Neural progenitor cell (in vitro differentiated cells): ENCODE data around the gene TXNDC11. TPM values are rescaled to one million over a fixed set of nuclear protein-coding genes. Genes with fewer than 3 reads are reported as not detected.
A peak's percentile ranks its signal among the peaks of the same experiment; 100 is the strongest.

ENCODE experiments used
- DNase-seq: peaks from one replicate; pipeline ENCODE4 v3.0.0-alpha.2; 2016; ENCODE audit warnings: low spot score
- H2AFZ ChIP-seq: fragments of 200-600 bp; sonication (generic); replicated peaks from 2 replicates; pipeline ENCODE4 v1.6.1; 2016; ENCODE audit warnings: antibody characterized with exemption
- H3F3A ChIP-seq: fragments of 200-600 bp; sonication (generic); 2 replicates; pipeline ENCODE4 v1.6.1; 2016; ENCODE audit warnings: antibody characterized with exemption, low read depth
- H3K27ac ChIP-seq: fragments of 200-600 bp; sonication (generic); 2 replicates; pipeline ENCODE4 v1.5.1; 2016; ENCODE audit warnings: mild to moderate bottlenecking
- H3K27me3 ChIP-seq: fragments of 200-600 bp; sonication (generic); 2 replicates; pipeline ENCODE4 v1.6.1; 2016; ENCODE audit warnings: mild to moderate bottlenecking, moderate library complexity
- H3K36me3 ChIP-seq: fragments of 200-600 bp; sonication (generic); 2 replicates; pipeline ENCODE4 v1.5.1; 2016
- H3K4me1 ChIP-seq: fragments of 200-600 bp; sonication (generic); 2 replicates; pipeline ENCODE4 v1.6.1; 2016; ENCODE audit warnings: mixed run types
- H3K4me2 ChIP-seq: fragments of 200-600 bp; sonication (generic); 2 replicates; pipeline ENCODE4 v1.6.1; 2016
- H3K4me3 ChIP-seq: fragments of 200-600 bp; sonication (generic); 2 replicates; pipeline ENCODE4 v1.5.1; 2016
- H3K79me2 ChIP-seq: fragments of 200-600 bp; sonication (generic); 2 replicates; pipeline ENCODE4 v1.6.1; 2016; ENCODE audit warnings: low read depth
- H3K9ac ChIP-seq: fragments of 200-600 bp; sonication (generic); 2 replicates; pipeline ENCODE4 v1.6.1; 2016
- H3K9me3 ChIP-seq: fragments of 200-600 bp; sonication (generic); 2 replicates; pipeline ENCODE4 v1.5.1; 2016; ENCODE audit warnings: low read depth
- H4K20me1 ChIP-seq: fragments of 200-600 bp; sonication (generic); 2 replicates; pipeline ENCODE4 v1.6.1; 2016; ENCODE audit warnings: low read depth
- H3K27ac Mint-ChIP-seq: 3 replicates; pipeline ENCODE4 v1.8.0; 2021; ENCODE audit warnings: mixed read lengths
- H3K27me3 Mint-ChIP-seq: 2 replicates; pipeline ENCODE4 v1.8.0; 2022; ENCODE audit warnings: low read depth, mild to moderate bottlenecking, inconsistent platforms, moderate library complexity, mixed read lengths; ENCODE audit not compliant: insufficient read depth
- H3K36me3 Mint-ChIP-seq: 3 replicates; pipeline ENCODE4 v1.8.0; 2021; ENCODE audit warnings: mixed read lengths
- H3K4me1 Mint-ChIP-seq: 3 replicates; pipeline ENCODE4 v1.8.0; 2021; ENCODE audit warnings: mixed read lengths
- H3K4me3 Mint-ChIP-seq: 3 replicates; pipeline ENCODE4 v1.8.0; 2021; ENCODE audit warnings: mild to moderate bottlenecking, moderate library complexity, mixed read lengths
- H3K9me3 Mint-ChIP-seq: 3 replicates; pipeline ENCODE4 v1.8.0; 2020; ENCODE audit warnings: mixed read lengths
- CTCF ChIP-seq: fragments of 200-600 bp; sonication (generic); IDR thresholded peaks from 2 replicates; pipeline ENCODE4 v1.5.1; 2017; ENCODE audit warnings: antibody characterized with exemption, mild to moderate bottlenecking
- EZH2 ChIP-seq: fragments of 200-600 bp; sonication (generic); IDR thresholded peaks from 2 replicates; pipeline ENCODE4 v1.6.1; 2017; ENCODE audit warnings: antibody characterized with exemption, mild to moderate bottlenecking, moderate library complexity
- EZH2phosphoT487 ChIP-seq: fragments of 200-600 bp; sonication (generic); IDR thresholded peaks from 2 replicates; pipeline ENCODE4 v1.6.1; 2017; ENCODE audit warnings: antibody characterized with exemption
- total RNA-seq: library from RNA; depleted of rRNA; stranded (reverse); fragments of >200 nt; gene quantifications from 2 replicates; pipeline ENCODE4 v1.2.3, GENCODE V29; 2015; ENCODE audit warnings: low replicate concordance

The TXNDC11 gene
- total RNA-seq, 1 donor from 2014 or later = 7.4 TPM

DNA sequence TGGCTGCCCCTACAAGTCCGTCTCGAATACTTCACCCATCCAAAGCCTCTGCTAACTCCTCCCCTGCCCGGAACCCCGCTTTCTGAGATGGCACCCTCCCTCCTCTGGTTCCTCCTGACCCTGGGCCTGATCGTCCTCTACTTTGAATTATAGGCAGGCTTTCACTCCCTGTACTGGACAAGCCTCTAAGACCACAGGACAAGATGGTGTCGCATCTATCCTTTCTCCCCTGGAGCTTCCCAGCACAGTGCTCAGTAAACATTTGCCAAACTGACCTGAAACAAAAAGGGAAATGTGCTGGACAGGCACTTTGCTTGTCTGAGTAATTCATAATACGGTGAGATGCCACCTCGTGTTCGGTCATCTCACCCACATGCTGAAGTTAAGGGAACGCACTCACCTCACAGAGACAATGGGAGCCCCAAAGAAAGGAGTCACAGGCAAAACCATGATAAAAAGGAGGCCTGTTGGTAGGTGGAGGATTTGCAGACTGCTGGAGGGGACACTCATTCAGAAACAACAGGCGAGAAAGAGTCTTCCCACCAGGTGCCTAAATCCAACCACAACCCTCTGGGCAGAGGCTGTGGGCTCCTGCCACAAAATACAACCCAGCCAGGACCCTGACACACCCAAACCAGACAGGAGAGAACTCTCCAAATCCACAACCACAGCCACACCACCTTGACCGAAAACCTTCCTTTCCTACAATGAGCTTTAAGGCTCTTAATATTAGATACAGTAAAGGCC lies 46.2 kb downstream of the TXNDC11 start:
- no peak overlapping the region for H3K9ac ChIP-seq
- Mint-ChIP-seq H3K4me3 (peak overlapping the region; percentile 24), H3K27me3 (peaks cover 2% of the 10 kb centered on the region), H3K36me3 (peaks cover 33% of the 10 kb centered on the region), H3K9me3 (no peaks in the 10 kb centered on the region), H3K4me1 (peaks cover 4% of the 10 kb centered on the region), H3K27ac (peak overlapping the region; percentile 3)
- no peak overlapping the region for H3K4me3 ChIP-seq
- no peaks in the 10 kb centered on the region for H3K79me2 ChIP-seq
- DNase-seq = no peak
- no peaks in the 10 kb centered on the region for H3K9me3 ChIP-seq
- H3K36me3 ChIP-seq = no peaks in the 10 kb centered on the region
- H3F3A ChIP-seq = no peaks in the 10 kb centered on the region
- H3K27me3 ChIP-seq = no peaks in the 10 kb centered on the region
- H3K27ac ChIP-seq = no peak overlapping the region
- H3K4me1 ChIP-seq = no peaks in the 10 kb centered on the region
- no peak overlapping the region for H3K4me2 ChIP-seq
- H4K20me1 ChIP-seq = peaks cover 8% of the 10 kb centered on the region
- TF ChIP-seq CTCF = no peak
- TF ChIP-seq EZH2phosphoT487 = no peak
- TF ChIP-seq EZH2 = no peak
- H2AFZ ChIP-seq = no peak overlapping the region

DNA sequence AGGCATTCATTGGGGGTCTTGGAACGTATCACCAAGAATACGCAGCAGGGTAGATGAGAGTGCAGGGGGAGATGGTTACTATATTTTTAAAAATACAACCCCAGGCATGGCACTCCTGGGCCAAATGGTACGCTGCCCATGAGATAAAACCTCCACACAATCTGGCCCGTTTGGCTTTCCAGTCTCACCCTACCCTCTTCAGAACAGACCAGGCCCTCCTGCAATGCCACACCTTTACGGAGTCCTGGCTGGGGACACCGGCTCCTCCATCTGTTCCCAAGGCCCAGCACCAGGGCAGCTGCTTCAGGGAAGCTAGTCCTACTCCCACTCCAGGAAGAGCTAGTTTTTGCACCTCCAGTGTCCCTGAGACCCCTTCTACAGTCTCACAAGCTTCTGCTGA lies 50.0 kb downstream of the TXNDC11 start:
- no peak overlapping the region for H3K4me2 ChIP-seq
- H3K4me1 Mint-ChIP-seq = peaks cover 19% of the 10 kb centered on the region
- no peak overlapping the region for H3K4me3 Mint-ChIP-seq
- H3K4me1 ChIP-seq = peaks cover 14% of the 10 kb centered on the region
- DNase-seq = no peak
- H3F3A ChIP-seq = no peaks in the 10 kb centered on the region
- H3K4me3 ChIP-seq = no peak overlapping the region
- no peaks in the 10 kb centered on the region for H3K36me3 ChIP-seq
- H3K9me3 Mint-ChIP-seq = no peaks in the 10 kb centered on the region
- TF ChIP-seq EZH2phosphoT487 (no peak), CTCF (no peak), EZH2 (no peak)
- no peak overlapping the region for H3K27ac ChIP-seq
- H3K36me3 Mint-ChIP-seq = peaks cover 31% of the 10 kb centered on the region
- H3K27me3 Mint-ChIP-seq = peaks cover 2% of the 10 kb centered on the region
- peaks cover 27% of the 10 kb centered on the region for H4K20me1 ChIP-seq
- no peak overlapping the region for H3K9ac ChIP-seq
- H3K27me3 ChIP-seq = no peaks in the 10 kb centered on the region
- no peak overlapping the region for H3K27ac Mint-ChIP-seq
- no peak overlapping the region for H2AFZ ChIP-seq
- H3K9me3 ChIP-seq = no peaks in the 10 kb centered on the region
- no peaks in the 10 kb centered on the region for H3K79me2 ChIP-seq

GRCh38 chr16:11692171-11692570 lies 50.5 kb downstream of the TXNDC11 start:
- Histone ChIP-seq H2AFZ (no peak overlapping the region), H3K4me3 (no peak overlapping the region), H4K20me1 (peaks cover 27% of the 10 kb centered on the region), H3F3A (no peaks in the 10 kb centered on the region), H3K36me3 (no peaks in the 10 kb centered on the region), H3K79me2 (no peaks in the 10 kb centered on the region), H3K27me3 (no peaks in the 10 kb centered on the region), H3K9ac (no peak overlapping the region), H3K27ac (no peak overlapping the region), H3K4me1 (peaks cover 14% of the 10 kb centered on the region), H3K9me3 (no peaks in the 10 kb centered on the region), H3K4me2 (no peak overlapping the region)
- H3K27me3 Mint-ChIP-seq = peaks cover 2% of the 10 kb centered on the region
- H3K4me1 Mint-ChIP-seq = peaks cover 19% of the 10 kb centered on the region
- no peaks in the 10 kb centered on the region for H3K9me3 Mint-ChIP-seq
- no peak overlapping the region for H3K4me3 Mint-ChIP-seq
- H3K27ac Mint-ChIP-seq = no peak overlapping the region
- TF ChIP-seq EZH2phosphoT487 (no peak), CTCF (no peak), EZH2 (no peak)
- H3K36me3 Mint-ChIP-seq = peaks cover 32% of the 10 kb centered on the region
- no peak for DNase-seq
